Left ventricle myocardium superior (tissue), 1 donor: ENCODE data around the gene GALNT18. TPM values are rescaled to one million over a fixed set of nuclear protein-coding genes. Genes with fewer than 3 reads are reported as not detected.

ENCODE experiments used
- ATAC-seq: fragments of 200-7000 bp; cut with Tn5 transposase; one replicate; pipeline ENCODE4 v1.9.1; 2020; ENCODE audit warnings: mild to moderate bottlenecking, moderate library complexity
- DNase-seq: peaks from one replicate; pipeline ENCODE4 v3.0.0-alpha.2; 2020
- intact Hi-C: fragments of 100-400 bp; cut with micrococcal nuclease; formaldehyde crosslinking; loops from one replicate; pipeline ENCODE4 v1.11.0; 2022
- total RNA-seq: library from RNA; stranded (reverse); fragmentation: NEBNext Ultra II Directional; extraction: Animal tissue kit (Norgen Biotek cat#: 25700); gene quantifications from one replicate; pipeline ENCODE4 v1.2.1, GENCODE V29; 2021
- donor health status: DM: no; HTN: yes; CAD: no; lungs with severe emphysema.

GALNT18 gene
- total RNA-seq, 1 donor from 2014 or later: 25.3 TPM

GRCh38 chr11:11408436-11409221, 213.2 kb downstream of the GALNT18 start:
- no peak for DNase-seq

GRCh38 chr11:11407763-11408084, 214.1 kb downstream of the GALNT18 start:
- intact Hi-C loops: no loop called here
- ATAC-seq (peak; percentile 15), DNase-seq (peak; percentile 51)

More at GRCh38 chr11:11408436-11409221, 213.2 kb downstream of the GALNT18 start:
- intact Hi-C loops: no loop called here
- ATAC-seq: no peak

- DNase-seq (peak; percentile 62), ATAC-seq (peak; percentile 83)
- intact Hi-C loops: no loop called here
Observed at GRCh38 chr11:11407065-11407762, 214.6 kb downstream of the GALNT18 start.

- intact Hi-C loops: no loop called here
Observed at GRCh38 chr11:11406652-11407051, 215.2 kb downstream of the GALNT18 start.

GRCh38 chr11:11403763-11404725, 217.8 kb downstream of the GALNT18 start:
- ATAC-seq: peak; percentile 69
- intact Hi-C loops: no loop called here
- DNase-seq: peak; percentile 65

More at GRCh38 chr11:11406652-11407051, 215.2 kb downstream of the GALNT18 start:
- peak; percentile 3 for ATAC-seq
- no peak for DNase-seq

- no peak for ATAC-seq
- DNase-seq: no peak
- intact Hi-C loops: no loop called here
Observed at GRCh38 chr11:11401960-11402535, 219.8 kb downstream of the GALNT18 start.

- no peak for DNase-seq
- no peak for ATAC-seq
- intact Hi-C loops: no loop called here
Observed at GRCh38 chr11:11400635-11401232, 221.1 kb downstream of the GALNT18 start.

GRCh38 chr11:11400121-11400520, 221.7 kb downstream of the GALNT18 start:
- ATAC-seq (no peak), DNase-seq (no peak)
- intact Hi-C loops: no loop called here

GRCh38 chr11:11397781-11398180, 224.0 kb downstream of the GALNT18 start:
- intact Hi-C loops: no loop called here

GRCh38 chr11:11397036-11397415, 224.8 kb downstream of the GALNT18 start:
- no peak for ATAC-seq
- intact Hi-C loops: no loop called here

More at GRCh38 chr11:11397781-11398180, 224.0 kb downstream of the GALNT18 start:
- ATAC-seq: no peak
- DNase-seq: no peak

GRCh38 chr11:11396301-11397035, 225.3 kb downstream of the GALNT18 start:
- intact Hi-C loops: no loop called here
- DNase-seq (no peak), ATAC-seq (peak; percentile 76)

More at GRCh38 chr11:11397036-11397415, 224.8 kb downstream of the GALNT18 start:
- DNase-seq: no peak

- DNase-seq (no peak), ATAC-seq (no peak)
- intact Hi-C loops: no loop called here
Observed at GRCh38 chr11:11395126-11395525, 226.7 kb downstream of the GALNT18 start.

GRCh38 chr11:11394241-11394640, 227.6 kb downstream of the GALNT18 start:
- no peak for DNase-seq
- intact Hi-C loops: no loop called here
- ATAC-seq: no peak

- intact Hi-C loops: no loop called here
- DNase-seq: no peak
- ATAC-seq: peak; percentile 14
Observed at GRCh38 chr11:11391796-11392463, 229.9 kb downstream of the GALNT18 start.

- ATAC-seq: no peak
- intact Hi-C loops: no loop called here
- DNase-seq: no peak
Observed at GRCh38 chr11:11391169-11391568, 230.6 kb downstream of the GALNT18 start.

- no peak for ATAC-seq
- intact Hi-C loops: no loop called here
- no peak for DNase-seq
Observed at GRCh38 chr11:11390068-11390771, 231.6 kb downstream of the GALNT18 start.

- no peak for DNase-seq
- intact Hi-C loops: no loop called here
- ATAC-seq: peak; percentile 23
Observed at GRCh38 chr11:11389238-11389637, 232.6 kb downstream of the GALNT18 start.
